Transverse colon (tissue), 4 donors: Measurements from ENCODE around the gene RNASEL. TPM values are rescaled to one million over a fixed set of nuclear protein-coding genes. Genes with fewer than 3 reads are reported as not detected.

ENCODE experiments used
- DNase-seq: peaks from one replicate; pipeline ENCODE4 v3.0.0-alpha.2; 2019
- H3K27ac ChIP-seq, 4 donors: fragments of 200-600 bp; sonication (generic); 2 replicates each; pipeline ENCODE4 v1.5.1; 2016 to 2018; ENCODE audit warnings: inconsistent platforms in 4 of 4
- H3K27me3 ChIP-seq: fragments of 200-600 bp; sonication (generic); 2 replicates; pipeline ENCODE4 v1.5.1; 2017; ENCODE audit warnings: inconsistent platforms
- H3K36me3 ChIP-seq, 4 donors: fragments of 200-600 bp; sonication (generic); 2 replicates each; pipeline ENCODE4 v1.5.1; 2017 to 2019; ENCODE audit warnings: inconsistent platforms in 4 of 4
- H3K4me1 ChIP-seq, 4 donors: fragments of 200-600 bp; sonication (generic); 2 replicates each; pipeline ENCODE4 v1.5.1; 2017 to 2020; ENCODE audit warnings: inconsistent platforms in 4 of 4
- H3K4me3 ChIP-seq, 4 donors: fragments of 200-600 bp; sonication (generic); 1 replicate in 1 of 4; 2 replicates in 3 of 4; pipeline versions ENCODE4 v1.5.1 to v1.6.1; 2017 to 2019; ENCODE audit warnings: inconsistent platforms in 4 of 4
- H3K9me3 ChIP-seq, 2 donors: fragments of 200-600 bp; sonication (generic); 2 replicates each; pipeline ENCODE4 v1.5.1; 2017 to 2019; ENCODE audit warnings: inconsistent platforms in 2 of 2
- CTCF ChIP-seq, 5 experiments: fragments of 200-600 bp in 3 of 5; fragments of 450-650 bp in 2 of 5; sonication (generic) in 3 of 5; IDR thresholded peaks; 1 replicate in 2 of 5; 2 replicates in 3 of 5; pipeline ENCODE4 v1.5.1; 2016 to 2017; ENCODE audit warnings: antibody characterized with exemption in 5 of 5, inconsistent platforms in 3 of 5, mild to moderate bottlenecking in 2 of 5, moderate library complexity in 1 of 5
- EP300 ChIP-seq: sonication (generic); formaldehyde crosslinking; IDR thresholded peaks from one replicate; pipeline ENCODE4 v1.6.1; 2017; ENCODE audit warnings: antibody characterized with exemption, low read depth
- POLR2A ChIP-seq: fragments of 450-650 bp; IDR thresholded peaks from one replicate; pipeline ENCODE4 v1.6.1; 2016; ENCODE audit warnings: antibody characterized with exemption, mild to moderate bottlenecking, moderate library complexity
- POLR2AphosphoS5 ChIP-seq, 3 donors: sonication (generic); formaldehyde crosslinking; IDR thresholded peaks; one replicate each; pipeline ENCODE4 v1.6.1; 2016; ENCODE audit warnings: antibody characterized with exemption in 3 of 3
- WGBS, 2 donors: methylation state at CpG; one replicate each; pipeline ENCODE4 v1.1.5; 2018; ENCODE audit warnings: low coverage in 1 of 2; 5-methylcytosine and 5-hydroxymethylcytosine counted together
- in situ Hi-C, 4 donors: fragments of 200-750 bp; cut with MboI; loops; one replicate each; pipeline versions ENCODE4 v1.15.0 to v1.15.1; 2017; ENCODE audit warnings: low sequenced_read_pairs in 3 of 4, low pct_ligation_motif_present in 1 of 4, low pct_unique_long_range_greater_than_20kb in 1 of 4
- intact Hi-C: fragments of 100-400 bp; cut with DNase I; formaldehyde crosslinking; loops from one replicate; pipeline ENCODE4 v1.15.1; 2023; ENCODE audit warnings: low total_unique reads
- total RNA-seq, 4 donors: library from RNA; depleted of rRNA; stranded (reverse); fragments of >200 nt; gene quantifications; one replicate each; pipeline ENCODE4 v1.1.0, GENCODE V29; 2016

RNASEL gene
- total RNA-seq, 4 donors from 2014 or later = 9.0 to 19.9 (median 15.4) TPM

GRCh38 chr1:182555493-182555892, 33.6 kb downstream of the RNASEL start:
- intact Hi-C loops (no loop called here), in situ Hi-C loops (no loop called here)
- peaks cover 0 to 5% of the 10 kb centered on the region in 2 donors for H3K9me3 ChIP-seq
- H3K27ac ChIP-seq = no peak overlapping the region
- H3K27me3 ChIP-seq = no peaks in the 10 kb centered on the region
- 90% methylated on average over 1 of the region's 1 CpG; no CpG with 5 or more reads in 1 of the 2 donors for WGBS, 2 donors
- TF ChIP-seq POLR2A = no peak
- no peak for TF ChIP-seq EP300
- no peak for TF ChIP-seq POLR2AphosphoS5 (IDR thresholded peaks at IDR 0.05)
- no peak for TF ChIP-seq CTCF (IDR thresholded peaks at IDR 0.05)
- no peak for DNase-seq
- no peak overlapping the region for H3K4me3 ChIP-seq
- H3K36me3 ChIP-seq = no peaks in the 10 kb centered on the region
- no peaks in the 10 kb centered on the region for H3K4me1 ChIP-seq

GRCh38 chr1:182552527-182552926, 36.5 kb downstream of the RNASEL start:
- 88 to 100% methylated on average over 2 of the region's 2 CpGs for WGBS, 2 donors
- H3K9me3 ChIP-seq = peaks cover 0 to 5% of the 10 kb centered on the region in 2 donors
- in situ Hi-C loops = no loop called here

GRCh38 chr1:182549811-182550210, 39.2 kb downstream of the RNASEL start:
- in situ Hi-C loops (no loop called here), intact Hi-C loops (no loop called here)
- WGBS, 2 donors = 17 to 30% methylated on average over 1 of the region's 1 CpG
- H3K9me3 ChIP-seq = peaks cover 0 to 5% of the 10 kb centered on the region in 2 donors
- no peaks in the 10 kb centered on the region for H3K4me1 ChIP-seq
- no peak for TF ChIP-seq POLR2A
- TF ChIP-seq CTCF (IDR thresholded peaks at IDR 0.05) = no peak
- TF ChIP-seq POLR2AphosphoS5 (IDR thresholded peaks at IDR 0.05) = no peak
- TF ChIP-seq EP300 = no peak
- no peaks in the 10 kb centered on the region for H3K36me3 ChIP-seq
- peaks cover 7% of the 10 kb centered on the region for H3K27me3 ChIP-seq
- no peak overlapping the region for H3K4me3 ChIP-seq
- no peak for DNase-seq
- no peak overlapping the region for H3K27ac ChIP-seq

More at GRCh38 chr1:182552527-182552926, 36.5 kb downstream of the RNASEL start:
- no peak for TF ChIP-seq EP300
- TF ChIP-seq POLR2AphosphoS5 (IDR thresholded peaks at IDR 0.05) = no peak
- no peak for TF ChIP-seq CTCF (IDR thresholded peaks at IDR 0.05)
- TF ChIP-seq POLR2A = no peak
- H3K27ac ChIP-seq = no peak overlapping the region
- intact Hi-C loops = no loop called here
- no peak overlapping the region for H3K4me3 ChIP-seq
- H3K27me3 ChIP-seq = no peaks in the 10 kb centered on the region
- H3K36me3 ChIP-seq = no peaks in the 10 kb centered on the region
- no peaks in the 10 kb centered on the region for H3K4me1 ChIP-seq
- DNase-seq = no peak

GRCh38 chr1:182549346-182549745, 39.7 kb downstream of the RNASEL start:
- H3K36me3 ChIP-seq = no peaks in the 10 kb centered on the region
- in situ Hi-C loops (no loop called here), intact Hi-C loops (no loop called here)
- H3K27me3 ChIP-seq = peaks cover 7% of the 10 kb centered on the region
- no peak for DNase-seq
- TF ChIP-seq POLR2A (no peak), EP300 (no peak), POLR2AphosphoS5 (IDR thresholded peaks at IDR 0.05) (no peak), CTCF (IDR thresholded peaks at IDR 0.05) (no peak)
- no peaks in the 10 kb centered on the region for H3K4me1 ChIP-seq
- H3K9me3 ChIP-seq = peaks cover 0 to 5% of the 10 kb centered on the region in 2 donors
- H3K4me3 ChIP-seq = no peak overlapping the region
- no peak overlapping the region for H3K27ac ChIP-seq
